Spleen (tissue), 11 donors: Measurements from ENCODE around the gene NRARP. TPM values are rescaled to one million over a fixed set of nuclear protein-coding genes. Genes with fewer than 3 reads are reported as not detected.

ENCODE experiments used
- DNase-seq: peaks from one replicate; pipeline ENCODE4 v3.0.0-alpha.2; 2020
- H3K27ac ChIP-seq, 8 donors: fragments of 200-600 bp; sonication (generic) in 7 of 8; 1 replicate in 4 of 8; 2 replicates in 4 of 8; pipeline versions ENCODE4 v1.5.0 to v1.8.0; 2016 to 2021; ENCODE audit warnings: inconsistent platforms in 4 of 8, mild to moderate bottlenecking in 4 of 8, moderate library complexity in 1 of 8
- H3K27me3 ChIP-seq, 7 donors: fragments of 200-600 bp; sonication (generic) in 6 of 7; replicated peaks in 1 of 7; 1 replicate in 4 of 7; 2 replicates in 3 of 7; pipeline versions ENCODE4 v1.5.0 to v1.8.0; 2016 to 2021; ENCODE audit warnings: inconsistent platforms in 3 of 7, mild to moderate bottlenecking in 1 of 7
- H3K36me3 ChIP-seq, 6 donors: fragments of 200-600 bp; sonication (generic) in 5 of 6; 1 replicate in 4 of 6; 2 replicates in 2 of 6; pipeline versions ENCODE4 v1.5.0 to v1.8.0; 2016 to 2021; ENCODE audit warnings: inconsistent platforms in 2 of 6
- H3K4me1 ChIP-seq, 6 donors: fragments of 200-600 bp; sonication (generic) in 5 of 6; 1 replicate in 3 of 6; 2 replicates in 3 of 6; pipeline versions ENCODE4 v1.5.0 to v1.8.0; 2016 to 2021; ENCODE audit warnings: inconsistent platforms in 3 of 6
- H3K4me3 ChIP-seq, 8 donors: fragments of 200-600 bp; sonication (generic) in 7 of 8; 1 replicate in 4 of 8; 2 replicates in 4 of 8; pipeline versions ENCODE4 v1.5.0 to v1.8.0; 2016 to 2021; ENCODE audit warnings: inconsistent platforms in 4 of 8, mild to moderate bottlenecking in 4 of 8, moderate library complexity in 2 of 8
- H3K9me3 ChIP-seq, 8 donors: fragments of 200-600 bp; sonication (generic) in 7 of 8; 1 replicate in 4 of 8; 2 replicates in 4 of 8; pipeline versions ENCODE4 v1.5.0 to v1.8.0; 2016 to 2021; ENCODE audit warnings: inconsistent platforms in 4 of 8
- CTCF ChIP-seq, 11 experiments: fragments of 200-600 bp in 7 of 11; fragments of 450-650 bp in 4 of 11; sonication (generic) in 4 of 11; IDR thresholded peaks in 8 of 11; conservative IDR thresholded peaks in 3 of 11; 1 replicate in 7 of 11; 2 replicates in 4 of 11; pipeline versions ENCODE4 v1.4.0 to v1.8.0; 2016 to 2021; ENCODE audit warnings: antibody characterized with exemption in 11 of 11, inconsistent platforms in 4 of 11, mild to moderate bottlenecking in 1 of 11
- POLR2A ChIP-seq, 3 donors: fragments of 450-650 bp; IDR thresholded peaks; one replicate each; pipeline ENCODE4 v1.5.1; 2017; ENCODE audit warnings: antibody characterized with exemption in 3 of 3, mild to moderate bottlenecking in 1 of 3
- POLR2AphosphoS5 ChIP-seq, 3 donors: sonication (generic); formaldehyde crosslinking; IDR thresholded peaks; one replicate each; pipeline ENCODE4 v1.5.1; 2017; ENCODE audit warnings: antibody characterized with exemption in 3 of 3
- WGBS, 5 donors: extraction: QIAGEN DNeasy Blood & Tissue Kit in 3 of 5; methylation state at CpG; one replicate each; pipeline versions ENCODE4 v1.1.5 to v1.1.7; 2013 to 2018; 5-methylcytosine and 5-hydroxymethylcytosine counted together
- intact Hi-C: fragments of 100-400 bp; cut with DNase I; formaldehyde crosslinking; loops from one replicate; pipeline ENCODE4 v1.15.0; 2023; ENCODE audit warnings: low total_unique reads
- polyA plus RNA-seq, 3 donors: library from polyadenylated mRNA; stranded (reverse); fragments of 200-250 nt; gene quantifications; one replicate each; pipeline ENCODE4 v1.2.1, GENCODE V29; 2013
- total RNA-seq, 7 donors: library from RNA; depleted of rRNA in 3 of 7; stranded (reverse); fragments of >200 nt in 3 of 7; fragmentation: NEBNext Ultra II Directional in 4 of 7; extraction: Animal tissue kit (Norgen Biotek cat#: 25700) in 4 of 7; gene quantifications; one replicate each; pipeline versions ENCODE4 v1.1.0 to v1.2.1, GENCODE V29; 2016 to 2021
- donor health status: healthy with polysubstance abuse.
- donor health status: DM: no; HTN: no; CAD: no; lungs with moderate emphysema.
- donor health status: DM: no; HTN: no; CAD: no.
- donor health status: Bipolar disorder and iron deficiency.
- donor health status: healthy.
- donor health status: DM: no; HTN: no; CAD: no.
- donor health status: DM: yes; HTN: yes; CAD: no.

The NRARP gene
- total and polyA plus RNA-seq, 10 donors = 0.37 to 24.4 (median 8.0) TPM

- Histone ChIP-seq H3K27me3 (no peaks in the 10 kb centered on the region), H3K27ac (peak overlapping the region; percentile 84 to 95 (median 92)), H3K4me1 (peaks cover 8 to 93% (median 66%) of the 10 kb centered on the region in 6 donors), H3K4me3 (peak overlapping the region; percentile 54 to 91 (median 66)), H3K9me3 (no peaks in the 10 kb centered on the region), H3K36me3 (peaks cover 0 to 56% (median 35%) of the 10 kb centered on the region in 6 donors)
- TF ChIP-seq POLR2A (IDR thresholded peaks at IDR 0.05) (no peak), CTCF (IDR thresholded peaks at IDR 0.05 in 8 of 11, conservative IDR thresholded peaks at IDR 0.05 in 3 of 11) (no peak), POLR2AphosphoS5 (IDR thresholded peaks at IDR 0.05) (peak in 1 of 3 donors; percentile 12)
- WGBS, 5 donors = 40 to 48% (median 43%) methylated on average over 24 to 30 of the region's 30 CpGs
- intact Hi-C loops = no loop called here
- peak; percentile 83 for DNase-seq
These were observed 25.4 kb downstream of the NRARP start for GRCh38 chr9:137276473-137277328.

GRCh38 chr9:137275588-137276472 lies 26.2 kb downstream of the NRARP start:
- peaks cover 8 to 93% (median 63%) of the 10 kb centered on the region in 6 donors for H3K4me1 ChIP-seq
- WGBS, 5 donors = 75 to 82% (median 78%) methylated on average over 22 to 24 of the region's 24 CpGs
- TF ChIP-seq POLR2A (IDR thresholded peaks at IDR 0.05) = no peak
- peak; percentile 5 to 46 (median 6) for TF ChIP-seq POLR2AphosphoS5 (IDR thresholded peaks at IDR 0.05)
- TF ChIP-seq CTCF (IDR thresholded peaks at IDR 0.05 in 8 of 11, conservative IDR thresholded peaks at IDR 0.05 in 3 of 11) = no peak
- peak overlapping the region in 7 of 8 donors; percentile 84 to 95 (median 93) for H3K27ac ChIP-seq
- H3K36me3 ChIP-seq = peaks cover 0 to 54% (median 38%) of the 10 kb centered on the region in 6 donors
- no peaks in the 10 kb centered on the region for H3K27me3 ChIP-seq
- no peaks in the 10 kb centered on the region for H3K9me3 ChIP-seq
- peak; percentile 75 for DNase-seq
- no peak overlapping the region for H3K4me3 ChIP-seq
- intact Hi-C loops = no loop called here

- H3K9me3 ChIP-seq = no peaks in the 10 kb centered on the region
- intact Hi-C loops = no loop called here
- DNase-seq = peak; percentile 64
- H3K27me3 ChIP-seq = no peaks in the 10 kb centered on the region
- TF ChIP-seq POLR2A (IDR thresholded peaks at IDR 0.05) = no peak
- H3K4me3 ChIP-seq = no peak overlapping the region
- peaks cover 8 to 92% (median 60%) of the 10 kb centered on the region in 6 donors for H3K4me1 ChIP-seq
- 79 to 90% (median 88%) methylated on average over 10 of the region's 10 CpGs for WGBS, 5 donors
- H3K36me3 ChIP-seq = peaks cover 0 to 54% (median 37%) of the 10 kb centered on the region in 6 donors
- H3K27ac ChIP-seq = peak overlapping the region in 3 of 8 donors; percentile 92 to 95 (median 94)
These were observed 26.9 kb downstream of the NRARP start for GRCh38 chr9:137275203-137275587.

- no peak overlapping the region for H3K4me3 ChIP-seq
- intact Hi-C loops = no loop called here
- H3K27ac ChIP-seq = no peak overlapping the region
- no peak for TF ChIP-seq POLR2A (IDR thresholded peaks at IDR 0.05)
- TF ChIP-seq POLR2AphosphoS5 (IDR thresholded peaks at IDR 0.05) = no peak
- no peak for TF ChIP-seq CTCF (IDR thresholded peaks at IDR 0.05 in 8 of 11, conservative IDR thresholded peaks at IDR 0.05 in 3 of 11)
- peaks cover 20 to 91% (median 60%) of the 10 kb centered on the region in 6 donors for H3K4me1 ChIP-seq
- H3K9me3 ChIP-seq = no peaks in the 10 kb centered on the region
- H3K36me3 ChIP-seq = peaks cover 0 to 54% (median 24%) of the 10 kb centered on the region in 6 donors
- WGBS, 5 donors = 64 to 91% (median 83%) methylated on average over 6 to 15 of the region's 15 CpGs
- no peaks in the 10 kb centered on the region for H3K27me3 ChIP-seq
- DNase-seq = peak; percentile 70
These were observed 28.3 kb downstream of the NRARP start for GRCh38 chr9:137273611-137274320.
